H1 (cell line): ENCODE measurements around the gene FHIT. TPM values are rescaled to one million over a fixed set of nuclear protein-coding genes. Genes with fewer than 3 reads are reported as not detected.

Experiments used
- GABPA ChIP-seq: IDR thresholded peaks from 2 replicates; pipeline ENCODE4 v1.6.1; 2011; ENCODE audit warnings: mild to moderate bottlenecking, low read length, moderate library complexity, borderline replicate concordance; ENCODE audit not compliant: insufficient read depth
- TBP ChIP-seq: IDR thresholded peaks from 2 replicates; pipeline ENCODE4 v1.6.1; 2011; ENCODE audit warnings: low read depth, low read length, improper control_type of control experiment
- polyA plus RNA-seq, 7 experiments: library from polyadenylated mRNA; depleted of rRNA in 3 of 7; stranded (reverse) in 5 of 7; unstranded in 2 of 7; fragments of >200 nt in 5 of 7; fragments of 200-250 nt in 2 of 7; gene quantifications; 1 replicate in 5 of 7; 2 replicates in 1 of 7; 4 replicates in 1 of 7; pipeline versions ENCODE4 v1.2.1 to v1.2.3, GENCODE V29; 2011 to 2013; ENCODE audit warnings: missing spikeins in 2 of 7, mixed read lengths in 2 of 7
- total RNA-seq: library from RNA; stranded (reverse); fragmentation: NEBNext Ultra II Directional; extraction: Animal tissue kit (Norgen Biotek cat#: 25700); gene quantifications from 2 replicates; pipeline ENCODE4 v1.2.1, GENCODE V29; 2021

FHIT gene
- total and polyA plus RNA-seq, 2 of the 8 experiments (the other 6 are each of a cell fraction or from before 2014, with no cell fraction given): 1.2 to 3.2 TPM

DNA sequence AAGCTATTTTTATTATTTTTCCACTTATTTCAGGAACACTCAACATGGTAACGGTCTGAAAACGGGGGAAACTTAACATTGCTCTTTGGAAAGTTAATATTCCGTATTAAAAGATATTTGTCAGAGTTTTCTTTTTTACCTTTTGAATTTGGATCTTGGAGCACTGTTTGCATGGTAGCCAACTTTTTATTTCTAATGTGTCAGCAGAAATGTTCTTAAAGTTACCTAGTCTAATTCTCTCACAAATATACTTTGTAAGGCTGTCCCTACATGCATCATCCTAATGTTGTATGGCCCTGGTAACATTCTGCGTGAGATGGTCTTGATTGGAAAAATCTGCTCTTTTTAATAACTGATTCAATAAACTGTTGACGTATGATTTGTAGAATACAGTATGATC, 719.5 kb downstream of the FHIT start (continued):
- TF ChIP-seq GABPA: no peak
- TF ChIP-seq TBP: no peak
